Breast epithelium (tissue), 3 donors: Measurements from ENCODE around the gene CALHM3.

ENCODE experiments used
- CTCF ChIP-seq, 3 donors: fragments of 450-650 bp; IDR thresholded peaks; one replicate each; pipeline ENCODE4 v1.5.1; 2016 to 2017; ENCODE audit warnings: antibody characterized with exemption in 3 of 3, mild to moderate bottlenecking in 3 of 3, moderate library complexity in 3 of 3
- POLR2A ChIP-seq: fragments of 450-650 bp; IDR thresholded peaks from one replicate; pipeline ENCODE4 v1.6.1; 2016; ENCODE audit warnings: antibody characterized with exemption, mild to moderate bottlenecking, moderate library complexity
- POLR2AphosphoS5 ChIP-seq, 3 donors: sonication (generic); formaldehyde crosslinking; IDR thresholded peaks; one replicate each; pipeline ENCODE4 v1.6.1; 2017; ENCODE audit warnings: antibody characterized with exemption in 3 of 3

GRCh38 chr10:103487410-103487708 lies 8.3 kb upstream of the CALHM3 start:
- TF ChIP-seq CTCF (IDR thresholded peaks at IDR 0.05) (no peak), POLR2A (no peak), POLR2AphosphoS5 (IDR thresholded peaks at IDR 0.05) (no peak)
